Adrenal gland (tissue), 5 donors: Measurements from ENCODE around the gene TULP1.

Source experiments
- POLR2A ChIP-seq, 2 donors: fragments of 450-650 bp; IDR thresholded peaks; one replicate each; pipeline ENCODE4 v1.6.1; 2017; ENCODE audit warnings: antibody characterized with exemption in 2 of 2, mild to moderate bottlenecking in 2 of 2, moderate library complexity in 1 of 2
- TF ChIP-seq, protein P1 (sequence below), 6 experiments: fragments of 450-650 bp in 4 of 6; fragments of 200-600 bp in 2 of 6; sonication (generic) in 1 of 6; IDR thresholded peaks; 1 replicate in 5 of 6; 2 replicates in 1 of 6; pipeline versions ENCODE4 v1.5.1 to v1.8.0; 2016 to 2021; ENCODE audit warnings: antibody characterized with exemption in 6 of 6, mild to moderate bottlenecking in 2 of 6, moderate library complexity in 1 of 6
- donor health status: DM: no; HTN: no; CAD: no.

DNA sequence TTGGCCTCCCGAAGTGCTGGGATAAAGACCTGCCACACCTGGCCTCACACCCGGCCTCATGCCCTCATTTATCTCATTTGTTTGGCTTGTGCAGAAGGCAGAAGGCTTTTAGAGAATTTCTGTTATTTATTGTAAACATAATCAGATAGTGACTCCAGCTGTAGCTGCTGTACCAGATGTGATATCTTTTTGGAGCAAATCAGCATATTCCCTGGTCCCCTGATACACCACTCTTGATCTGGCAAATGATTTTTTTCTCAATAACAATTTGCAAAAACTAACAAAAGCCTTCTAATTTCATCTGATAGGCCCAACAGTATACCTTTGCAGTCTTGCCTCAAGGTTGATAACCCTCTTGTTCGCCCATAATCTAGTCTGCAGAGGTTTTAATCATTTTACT is 26.5 kb upstream of the TULP1 start:
- TF ChIP-seq, protein P1, sequence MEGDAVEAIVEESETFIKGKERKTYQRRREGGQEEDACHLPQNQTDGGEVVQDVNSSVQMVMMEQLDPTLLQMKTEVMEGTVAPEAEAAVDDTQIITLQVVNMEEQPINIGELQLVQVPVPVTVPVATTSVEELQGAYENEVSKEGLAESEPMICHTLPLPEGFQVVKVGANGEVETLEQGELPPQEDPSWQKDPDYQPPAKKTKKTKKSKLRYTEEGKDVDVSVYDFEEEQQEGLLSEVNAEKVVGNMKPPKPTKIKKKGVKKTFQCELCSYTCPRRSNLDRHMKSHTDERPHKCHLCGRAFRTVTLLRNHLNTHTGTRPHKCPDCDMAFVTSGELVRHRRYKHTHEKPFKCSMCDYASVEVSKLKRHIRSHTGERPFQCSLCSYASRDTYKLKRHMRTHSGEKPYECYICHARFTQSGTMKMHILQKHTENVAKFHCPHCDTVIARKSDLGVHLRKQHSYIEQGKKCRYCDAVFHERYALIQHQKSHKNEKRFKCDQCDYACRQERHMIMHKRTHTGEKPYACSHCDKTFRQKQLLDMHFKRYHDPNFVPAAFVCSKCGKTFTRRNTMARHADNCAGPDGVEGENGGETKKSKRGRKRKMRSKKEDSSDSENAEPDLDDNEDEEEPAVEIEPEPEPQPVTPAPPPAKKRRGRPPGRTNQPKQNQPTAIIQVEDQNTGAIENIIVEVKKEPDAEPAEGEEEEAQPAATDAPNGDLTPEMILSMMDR (IDR thresholded peaks at IDR 0.05): no peak
- no peak for TF ChIP-seq POLR2A (IDR thresholded peaks at IDR 0.05)
